Activated CD8-positive, alpha-beta memory T cell treated with anti-CD3 and anti-CD28 coated beads, Interleukin-2, amount 50 U/mL, for 1 hour (primary cell): Measurements from ENCODE around the gene PPP3CA.

Experiments
- DNase-seq: peaks from one replicate; pipeline ENCODE4 v3.0.0-alpha.2; 2020; ENCODE audit errors: extremely low read depth

PPP3CA gene

GRCh38 chr4:101288365-101289145 lies 58.8 kb downstream of the PPP3CA start:
- no peak for DNase-seq

- no peak for DNase-seq
Measured at GRCh38 chr4:101287324-101287723, 60.0 kb downstream of the PPP3CA start.

- no peak for DNase-seq
Measured at GRCh38 chr4:101286663-101287062, 60.7 kb downstream of the PPP3CA start.

GRCh38 chr4:101285985-101286384 lies 61.3 kb downstream of the PPP3CA start:
- no peak for DNase-seq

- no peak for DNase-seq
Measured at GRCh38 chr4:101284546-101284945, 62.8 kb downstream of the PPP3CA start.

GRCh38 chr4:101283434-101283833 lies 63.9 kb downstream of the PPP3CA start:
- no peak for DNase-seq

GRCh38 chr4:101282076-101282844 lies 65.1 kb downstream of the PPP3CA start:
- no peak for DNase-seq

- no peak for DNase-seq
Measured at GRCh38 chr4:101280866-101281600, 66.3 kb downstream of the PPP3CA start.

GRCh38 chr4:101279377-101279871 lies 67.9 kb downstream of the PPP3CA start:
- DNase-seq: no peak

- DNase-seq: no peak
Measured at GRCh38 chr4:101277671-101278070, 69.7 kb downstream of the PPP3CA start.

- DNase-seq: no peak
Measured at GRCh38 chr4:101276661-101277060, 70.7 kb downstream of the PPP3CA start.

- DNase-seq: no peak
Measured at GRCh38 chr4:101274888-101275752, 72.2 kb downstream of the PPP3CA start.

- no peak for DNase-seq
Measured at GRCh38 chr4:101271516-101271915, 75.8 kb downstream of the PPP3CA start.

GRCh38 chr4:101269682-101270081 lies 77.6 kb downstream of the PPP3CA start:
- DNase-seq: no peak

- no peak for DNase-seq
Measured at GRCh38 chr4:101265816-101266172, 81.5 kb downstream of the PPP3CA start.

GRCh38 chr4:101264993-101265815 lies 82.1 kb downstream of the PPP3CA start:
- DNase-seq: no peak

- no peak for DNase-seq
Measured at GRCh38 chr4:101264512-101264911, 82.8 kb downstream of the PPP3CA start.

- no peak for DNase-seq
Measured at GRCh38 chr4:101262683-101263082, 84.6 kb downstream of the PPP3CA start.

- DNase-seq: no peak
Measured at GRCh38 chr4:101259876-101260275, 87.5 kb downstream of the PPP3CA start.

- no peak for DNase-seq
Measured at GRCh38 chr4:101258883-101259282, 88.4 kb downstream of the PPP3CA start.
